Measurements from ENCODE around the gene DNAJC13.

Gene DNAJC13

DNA sequence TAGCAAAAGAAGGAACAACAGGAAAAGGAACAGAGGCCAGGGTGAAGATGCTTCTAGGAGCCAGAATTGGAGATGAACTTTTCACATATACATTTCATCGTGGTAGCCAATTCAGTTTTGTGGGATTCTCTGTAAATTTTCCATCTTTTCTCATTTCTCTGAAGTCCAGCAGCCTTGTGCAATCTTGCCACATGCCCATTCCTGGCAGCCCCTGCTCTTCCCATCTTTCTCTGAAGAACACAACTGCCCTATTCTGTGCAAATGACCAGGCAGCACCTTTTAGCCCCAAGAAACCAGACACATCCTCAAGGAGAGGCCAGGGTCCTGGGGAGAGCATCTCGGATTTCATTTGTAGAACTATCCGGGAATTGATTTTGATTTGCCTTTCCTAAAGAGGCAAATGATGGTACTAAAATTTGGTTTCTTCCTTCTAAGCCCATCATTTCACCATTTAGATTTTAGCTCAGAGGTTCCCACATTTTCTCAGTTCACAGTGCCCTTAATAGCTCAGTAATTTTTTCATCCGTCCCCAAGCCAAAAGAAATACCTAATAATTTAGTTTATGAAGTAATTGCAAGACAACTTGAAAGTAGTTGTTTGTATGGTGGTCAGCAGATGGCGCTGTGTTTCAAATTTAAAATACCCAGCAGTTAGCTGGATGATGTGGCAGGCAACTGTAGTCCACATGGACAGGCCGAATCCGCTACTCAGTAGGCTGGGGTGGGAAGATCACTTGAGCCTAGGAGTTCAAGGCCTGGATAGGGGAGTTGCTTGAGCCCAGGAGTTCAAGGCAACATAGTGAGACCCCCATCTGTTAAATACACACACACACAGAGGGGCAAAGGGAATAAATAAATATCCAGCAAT is 118.5 kb downstream of the DNAJC13 start:
- no peaks in the 10 kb centered on the region for H3K27me3 Mint-ChIP-seq (ENCODE audit: low read depth)

DNA sequence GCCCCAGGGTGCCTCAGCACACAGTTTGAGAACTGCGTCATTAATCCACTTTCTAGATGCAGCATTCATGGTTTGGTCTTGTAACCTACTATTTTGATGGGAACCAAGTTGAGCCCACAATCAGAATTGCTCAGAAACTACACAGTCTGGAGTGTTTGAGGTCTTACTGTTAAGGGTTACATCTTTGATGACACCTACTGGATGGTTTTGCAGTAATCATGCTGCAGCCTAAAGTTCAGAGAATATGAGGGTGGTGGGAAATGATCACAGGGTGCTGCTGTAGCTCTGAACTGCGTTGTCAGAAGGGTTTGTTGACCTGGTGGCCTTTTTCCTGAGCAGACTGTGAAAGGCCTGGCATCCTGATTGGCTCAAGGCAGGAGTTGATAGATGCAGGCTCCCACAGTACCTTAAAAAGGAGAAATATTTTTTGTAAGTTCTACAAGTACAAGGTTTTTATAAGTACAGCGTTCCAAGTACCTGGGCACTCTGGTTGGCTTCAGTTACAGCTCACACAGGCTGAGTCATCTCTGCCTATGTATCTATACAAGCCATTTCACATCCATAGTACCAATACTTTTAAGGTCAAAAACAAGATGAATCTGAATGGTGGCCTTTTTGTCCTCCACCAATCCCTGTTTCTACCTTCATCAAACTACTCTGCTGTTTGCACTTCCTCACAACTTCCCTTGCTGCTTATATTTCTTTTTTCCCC is 119.3 kb downstream of the DNAJC13 start:
- peaks cover 2% of the 10 kb centered on the region for H3K4me1 Mint-ChIP-seq (ENCODE audit: low read depth)
- no peak overlapping the region for H3K27ac Mint-ChIP-seq
- no peak overlapping the region for H3K4me3 Mint-ChIP-seq
- peaks cover 19% of the 10 kb centered on the region for H3K36me3 Mint-ChIP-seq (ENCODE audit: low read depth)
- H3K9me3 Mint-ChIP-seq = no peaks in the 10 kb centered on the region
- H3K27me3 Mint-ChIP-seq (ENCODE audit: low read depth) = no peaks in the 10 kb centered on the region

More for the DNA sequence above, 118.5 kb downstream of the DNAJC13 start:
- H3K4me1 Mint-ChIP-seq (ENCODE audit: low read depth) = peaks cover 2% of the 10 kb centered on the region
- H3K4me3 Mint-ChIP-seq = no peak overlapping the region
- peaks cover 18% of the 10 kb centered on the region for H3K36me3 Mint-ChIP-seq (ENCODE audit: low read depth)
- no peaks in the 10 kb centered on the region for H3K9me3 Mint-ChIP-seq
- no peak overlapping the region for H3K27ac Mint-ChIP-seq

DNA sequence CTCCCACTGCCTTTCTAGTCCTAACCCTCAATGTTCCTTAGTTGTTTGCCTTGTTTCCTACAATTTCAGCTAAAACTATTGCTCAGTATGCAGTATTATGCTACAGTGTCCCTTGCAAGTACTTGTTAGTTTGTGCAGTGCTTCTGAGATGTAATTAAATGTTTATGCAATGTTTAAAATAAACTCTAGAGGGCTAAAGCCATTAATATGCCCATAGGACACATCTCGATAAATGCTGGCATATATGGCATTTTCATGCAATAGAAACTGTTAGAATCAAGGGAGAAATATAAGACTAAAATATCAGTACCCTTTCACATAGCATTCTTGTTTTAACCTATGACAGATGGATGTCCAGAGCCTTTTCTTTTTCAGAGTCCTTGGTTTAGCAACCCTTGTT is 120.0 kb downstream of the DNAJC13 start:
- H3K9me3 Mint-ChIP-seq = no peaks in the 10 kb centered on the region
- H3K4me3 Mint-ChIP-seq = no peak overlapping the region
- H3K36me3 Mint-ChIP-seq (ENCODE audit: low read depth) = peaks cover 21% of the 10 kb centered on the region
- H3K27ac Mint-ChIP-seq = no peak overlapping the region
- H3K27me3 Mint-ChIP-seq (ENCODE audit: low read depth) = no peaks in the 10 kb centered on the region
- H3K4me1 Mint-ChIP-seq (ENCODE audit: low read depth) = peaks cover 7% of the 10 kb centered on the region

DNA sequence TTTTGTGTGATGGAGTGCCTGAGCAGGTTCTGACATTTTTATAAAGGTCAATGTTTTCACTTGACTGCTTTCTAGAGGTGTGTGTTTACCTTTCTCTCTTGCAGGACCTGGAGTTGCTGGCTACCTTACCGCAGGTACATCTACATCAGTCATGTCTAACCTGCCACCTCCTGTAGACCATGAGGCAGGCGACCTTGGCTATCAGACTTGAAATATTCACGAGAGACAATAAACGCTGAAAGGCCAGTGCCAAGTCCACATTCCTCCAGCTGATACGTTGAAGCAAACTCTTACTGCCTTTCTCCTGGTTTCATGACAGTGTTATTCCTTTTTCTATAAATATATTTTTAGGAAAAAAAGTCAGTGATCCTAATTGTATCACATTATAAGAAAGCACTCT is 120.8 kb downstream of the DNAJC13 start:
- Mint-ChIP-seq H3K9me3 (no peaks in the 10 kb centered on the region), H3K36me3 (ENCODE audit: low read depth) (peaks cover 25% of the 10 kb centered on the region), H3K4me3 (no peak overlapping the region), H3K27me3 (ENCODE audit: low read depth) (no peaks in the 10 kb centered on the region), H3K27ac (no peak overlapping the region), H3K4me1 (ENCODE audit: low read depth) (peaks cover 15% of the 10 kb centered on the region)

DNA sequence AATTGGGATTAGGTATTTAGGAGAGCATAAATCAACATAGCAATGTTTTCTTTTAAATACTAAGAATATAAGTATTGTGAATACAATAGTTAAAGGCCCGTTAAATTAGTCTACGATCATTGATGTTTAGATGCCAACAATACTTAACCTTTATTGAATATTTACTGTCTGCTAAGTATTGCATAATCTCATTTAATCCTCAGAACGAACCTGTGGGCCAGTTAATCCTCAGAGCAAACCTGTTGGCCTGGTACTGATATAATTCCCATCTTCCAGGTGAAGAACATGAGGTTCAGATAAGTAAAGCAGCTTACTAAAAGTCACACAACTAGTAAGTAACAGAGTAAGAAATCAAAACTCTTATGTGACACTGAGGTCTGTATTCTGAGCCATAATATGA is 122.4 kb downstream of the DNAJC13 start:
- no peaks in the 10 kb centered on the region for H3K9me3 Mint-ChIP-seq
- peaks cover 24% of the 10 kb centered on the region for H3K4me1 Mint-ChIP-seq (ENCODE audit: low read depth)
- H3K36me3 Mint-ChIP-seq (ENCODE audit: low read depth) = peaks cover 23% of the 10 kb centered on the region
- H3K27me3 Mint-ChIP-seq (ENCODE audit: low read depth) = no peaks in the 10 kb centered on the region
- H3K27ac Mint-ChIP-seq = no peak overlapping the region
- no peak overlapping the region for H3K4me3 Mint-ChIP-seq

DNA sequence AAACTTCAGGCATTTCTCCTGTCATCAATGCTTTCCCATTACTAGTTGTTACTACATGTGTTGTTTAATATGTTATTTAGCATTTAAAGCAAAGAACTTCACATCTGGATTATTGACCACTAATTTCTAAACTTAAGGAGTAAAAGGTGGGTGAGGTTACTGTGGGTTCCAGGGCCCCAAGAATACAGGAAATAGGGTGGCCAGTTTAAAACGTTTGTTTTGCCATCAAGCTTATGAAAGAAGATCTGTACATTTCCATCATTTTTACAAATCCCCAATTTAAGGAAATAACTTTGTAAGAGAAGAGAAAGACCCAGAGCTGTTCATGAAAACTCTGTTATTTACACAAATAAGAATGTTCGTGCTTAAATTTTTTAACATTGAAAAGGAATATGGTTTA is 125.3 kb downstream of the DNAJC13 start:
- Mint-ChIP-seq H3K27ac (no peak overlapping the region), H3K4me1 (ENCODE audit: low read depth) (peaks cover 26% of the 10 kb centered on the region), H3K27me3 (ENCODE audit: low read depth) (no peaks in the 10 kb centered on the region), H3K4me3 (no peak overlapping the region), H3K9me3 (no peaks in the 10 kb centered on the region), H3K36me3 (ENCODE audit: low read depth) (peaks cover 25% of the 10 kb centered on the region)

DNA sequence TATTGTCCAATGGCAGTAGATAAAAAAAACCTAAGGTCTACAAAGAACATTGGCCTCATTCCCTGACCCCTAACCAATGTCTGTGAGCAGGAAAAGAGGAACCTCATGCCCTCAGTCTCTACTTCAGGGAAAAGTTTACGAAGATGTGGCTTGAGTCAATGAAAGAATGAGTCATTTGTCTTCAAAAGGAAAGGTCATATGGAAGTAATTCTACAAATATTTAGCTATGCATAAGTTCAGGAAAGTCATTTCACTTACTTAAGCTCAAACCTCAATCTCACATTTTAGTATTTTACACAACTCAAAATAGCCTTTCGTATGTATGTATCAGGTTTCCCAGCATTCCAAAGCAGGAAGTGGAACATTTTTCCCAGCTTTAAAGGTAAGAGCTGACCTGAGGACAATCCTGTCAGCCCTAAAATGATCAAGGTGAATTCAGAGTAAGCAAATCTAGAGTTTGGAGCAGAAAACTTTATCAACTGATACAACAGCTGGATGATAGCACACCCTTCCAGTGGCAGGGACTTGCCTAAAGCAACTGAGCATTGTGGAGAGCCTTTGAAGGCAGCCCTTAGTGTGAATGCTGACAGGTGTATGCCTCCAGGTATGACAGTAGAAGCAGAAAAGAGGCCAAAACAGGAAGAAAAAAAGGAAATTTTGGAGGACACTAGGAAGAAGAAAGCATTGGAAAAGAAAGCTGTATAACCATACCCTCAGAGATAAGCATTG is 125.9 kb downstream of the DNAJC13 start:
- Mint-ChIP-seq H3K27me3 (ENCODE audit: low read depth) (no peaks in the 10 kb centered on the region), H3K27ac (no peak overlapping the region), H3K9me3 (no peaks in the 10 kb centered on the region), H3K36me3 (ENCODE audit: low read depth) (peaks cover 25% of the 10 kb centered on the region), H3K4me1 (ENCODE audit: low read depth) (peaks cover 28% of the 10 kb centered on the region), H3K4me3 (no peak overlapping the region)

DNA sequence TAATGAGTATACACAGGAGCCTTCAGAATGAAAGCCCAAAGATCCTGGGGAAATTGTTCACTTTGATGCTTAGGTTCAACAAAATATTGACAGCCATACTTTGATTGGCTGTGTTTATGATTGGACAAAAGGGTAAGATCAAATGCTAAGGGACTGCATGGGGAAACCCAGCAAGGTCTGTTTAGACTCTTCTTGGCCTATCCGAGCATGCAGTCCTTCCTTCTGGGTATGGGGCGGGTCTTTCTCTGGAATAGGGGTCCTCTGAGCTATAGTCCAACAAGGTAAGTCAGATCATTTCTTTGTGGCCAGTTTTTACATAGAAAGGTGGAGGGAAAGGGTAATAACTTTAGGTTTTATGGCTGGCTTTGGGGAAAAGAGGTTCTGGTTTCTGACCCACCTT is 126.8 kb downstream of the DNAJC13 start:
- H3K4me3 Mint-ChIP-seq = no peak overlapping the region
- H3K27ac Mint-ChIP-seq = no peak overlapping the region
- no peaks in the 10 kb centered on the region for H3K9me3 Mint-ChIP-seq
- no peaks in the 10 kb centered on the region for H3K27me3 Mint-ChIP-seq (ENCODE audit: low read depth)
- H3K4me1 Mint-ChIP-seq (ENCODE audit: low read depth) = peaks cover 29% of the 10 kb centered on the region
- H3K36me3 Mint-ChIP-seq (ENCODE audit: low read depth) = peaks cover 22% of the 10 kb centered on the region

DNA sequence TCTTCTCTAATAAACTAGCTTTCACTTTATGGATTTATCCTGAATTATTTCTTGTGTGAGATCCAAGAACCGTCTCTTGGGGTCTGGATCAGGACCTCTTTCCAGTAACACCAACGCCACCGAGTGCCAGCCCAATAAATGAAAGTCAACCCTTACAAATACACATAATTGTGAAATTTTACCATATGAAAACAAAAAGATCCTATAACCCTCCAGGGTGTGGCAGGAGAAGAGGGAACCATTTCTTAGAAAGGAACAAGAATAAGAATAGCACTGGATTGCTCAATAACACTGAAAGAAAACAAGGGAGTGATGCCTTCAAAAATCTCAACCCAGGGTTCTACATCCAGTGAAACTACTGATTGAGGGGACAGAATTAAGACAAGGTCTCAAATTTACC is 128.2 kb downstream of the DNAJC13 start:
- peaks cover 37% of the 10 kb centered on the region for H3K4me1 Mint-ChIP-seq (ENCODE audit: low read depth)
- H3K4me3 Mint-ChIP-seq = no peak overlapping the region
- H3K27ac Mint-ChIP-seq = no peak overlapping the region
- peaks cover 18% of the 10 kb centered on the region for H3K36me3 Mint-ChIP-seq (ENCODE audit: low read depth)
- H3K9me3 Mint-ChIP-seq = no peaks in the 10 kb centered on the region
- H3K27me3 Mint-ChIP-seq (ENCODE audit: low read depth) = no peaks in the 10 kb centered on the region

DNA sequence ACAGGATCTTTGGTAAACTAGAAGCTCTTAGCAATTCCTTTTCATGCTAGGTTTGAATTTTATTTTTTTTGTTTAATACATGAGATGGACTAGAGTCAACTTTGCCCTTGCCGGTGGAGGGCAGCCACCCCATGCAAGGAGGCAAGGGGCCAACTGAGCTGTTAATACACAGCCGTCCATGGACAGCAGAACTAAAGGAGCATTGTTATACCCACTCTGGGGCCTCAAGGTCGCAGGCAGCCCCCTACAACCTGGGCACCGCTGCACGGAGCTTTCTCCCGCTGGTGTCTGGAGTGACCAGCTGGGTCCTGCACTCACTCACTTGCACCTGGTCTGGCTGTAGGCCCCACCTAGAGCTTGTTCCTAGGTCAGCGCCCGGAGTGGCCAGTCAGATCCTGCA is 131.9 kb downstream of the DNAJC13 start:
- Mint-ChIP-seq H3K4me3 (no peak overlapping the region), H3K4me1 (ENCODE audit: low read depth) (peaks cover 25% of the 10 kb centered on the region), H3K27me3 (ENCODE audit: low read depth) (no peaks in the 10 kb centered on the region), H3K27ac (no peak overlapping the region), H3K9me3 (no peaks in the 10 kb centered on the region), H3K36me3 (ENCODE audit: low read depth) (peaks cover 2% of the 10 kb centered on the region)

DNA sequence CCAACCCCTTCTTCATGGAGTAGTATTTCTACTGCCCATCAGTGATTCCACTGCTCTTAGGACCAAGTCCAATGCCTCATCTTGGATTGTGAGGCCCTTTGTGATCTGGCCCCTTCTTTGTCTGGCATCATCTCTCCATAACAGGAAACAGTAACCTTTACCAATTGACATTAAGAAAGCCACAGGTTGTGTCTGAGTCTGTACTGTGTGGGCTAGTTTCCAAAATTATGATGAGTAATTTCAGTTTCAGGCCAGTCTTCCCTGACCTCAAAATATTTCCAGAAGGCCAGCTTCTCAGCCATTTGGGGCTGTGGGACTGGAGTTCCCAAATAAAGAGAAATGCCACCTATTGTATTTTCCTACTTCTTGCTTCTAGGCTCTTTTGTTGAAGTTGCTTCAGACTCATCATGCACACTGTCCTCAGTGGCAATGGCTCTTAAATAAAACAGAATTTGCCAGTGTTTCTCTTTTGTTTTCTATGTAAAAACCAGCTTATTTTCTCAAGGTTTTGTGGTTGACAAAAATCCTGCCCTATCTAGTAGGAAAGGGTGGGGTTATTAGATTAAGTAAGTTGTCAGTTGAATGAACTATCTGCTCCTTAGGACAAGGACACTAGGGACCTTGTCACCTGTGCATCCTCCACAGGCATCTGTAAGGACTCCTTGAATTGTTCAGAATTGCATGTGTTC is 132.7 kb downstream of the DNAJC13 start:
- no peaks in the 10 kb centered on the region for H3K27me3 Mint-ChIP-seq (ENCODE audit: low read depth)
- no peaks in the 10 kb centered on the region for H3K9me3 Mint-ChIP-seq
- peaks cover 23% of the 10 kb centered on the region for H3K4me1 Mint-ChIP-seq (ENCODE audit: low read depth)
- peak overlapping the region; percentile 50 for H3K27ac Mint-ChIP-seq
- peaks cover 2% of the 10 kb centered on the region for H3K36me3 Mint-ChIP-seq (ENCODE audit: low read depth)
- no peak overlapping the region for H3K4me3 Mint-ChIP-seq

DNA sequence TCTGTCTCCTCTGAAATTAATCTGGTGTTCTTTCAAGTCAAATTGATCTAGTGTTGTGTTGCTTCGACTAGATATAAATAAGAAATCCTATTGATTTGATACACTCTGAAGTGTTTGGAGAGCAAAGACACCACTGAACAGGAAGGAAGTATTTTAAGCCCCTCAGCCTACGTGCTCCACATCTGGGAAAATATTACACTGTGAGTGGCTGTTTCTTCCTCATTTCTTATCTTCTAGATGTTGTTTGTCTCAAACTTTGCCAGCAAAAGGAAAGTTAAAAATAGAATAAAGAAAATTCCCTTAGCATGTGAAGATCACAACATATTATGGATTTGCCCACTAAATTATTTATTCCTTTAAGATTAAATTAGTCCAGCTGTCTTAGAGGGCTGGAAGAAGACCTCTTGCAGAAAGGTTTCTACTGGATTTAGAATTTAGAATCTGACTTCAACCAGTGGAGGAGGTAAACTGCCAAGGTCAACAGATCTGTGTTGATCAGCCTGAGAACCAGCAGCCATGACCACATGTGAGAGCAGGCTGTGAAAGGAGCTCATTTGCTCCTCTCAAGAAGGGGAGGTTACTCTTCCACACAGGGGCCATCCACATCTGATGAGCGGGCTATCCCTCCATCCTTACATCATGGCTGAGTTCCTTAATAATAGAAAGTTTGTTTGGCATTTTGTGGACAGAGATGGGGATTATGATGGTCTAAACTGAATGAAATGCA is 133.4 kb downstream of the DNAJC13 start:
- Mint-ChIP-seq H3K27me3 (ENCODE audit: low read depth) (no peaks in the 10 kb centered on the region), H3K4me1 (ENCODE audit: low read depth) (peaks cover 21% of the 10 kb centered on the region), H3K4me3 (no peak overlapping the region), H3K9me3 (no peaks in the 10 kb centered on the region), H3K36me3 (ENCODE audit: low read depth) (peaks cover 2% of the 10 kb centered on the region), H3K27ac (peak overlapping the region; percentile 19)

DNA sequence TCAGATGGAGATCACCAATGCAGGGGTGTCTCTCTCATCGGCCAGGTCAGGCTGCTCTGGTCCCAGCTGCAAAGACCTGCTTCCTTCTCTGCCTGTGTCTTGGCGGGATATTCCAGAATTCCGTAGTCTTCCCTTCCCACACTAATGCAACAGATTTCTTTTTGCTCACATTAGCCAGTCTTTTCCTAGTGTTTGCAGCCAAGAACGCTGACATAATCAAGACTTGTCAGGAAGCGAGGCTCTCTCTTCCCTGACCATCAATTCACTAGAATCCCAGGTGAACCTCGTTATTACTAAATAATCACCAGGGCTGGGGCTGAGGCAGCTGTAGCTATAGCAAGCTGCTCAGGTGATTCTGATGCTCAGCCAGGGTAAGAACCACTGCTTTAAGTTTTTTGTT is 136.5 kb downstream of the DNAJC13 start:
- Mint-ChIP-seq H3K9me3 (no peaks in the 10 kb centered on the region), H3K27ac (no peak overlapping the region), H3K4me1 (ENCODE audit: low read depth) (peaks cover 15% of the 10 kb centered on the region), H3K4me3 (no peak overlapping the region), H3K36me3 (ENCODE audit: low read depth) (peaks cover 2% of the 10 kb centered on the region), H3K27me3 (ENCODE audit: low read depth) (no peaks in the 10 kb centered on the region)

DNA sequence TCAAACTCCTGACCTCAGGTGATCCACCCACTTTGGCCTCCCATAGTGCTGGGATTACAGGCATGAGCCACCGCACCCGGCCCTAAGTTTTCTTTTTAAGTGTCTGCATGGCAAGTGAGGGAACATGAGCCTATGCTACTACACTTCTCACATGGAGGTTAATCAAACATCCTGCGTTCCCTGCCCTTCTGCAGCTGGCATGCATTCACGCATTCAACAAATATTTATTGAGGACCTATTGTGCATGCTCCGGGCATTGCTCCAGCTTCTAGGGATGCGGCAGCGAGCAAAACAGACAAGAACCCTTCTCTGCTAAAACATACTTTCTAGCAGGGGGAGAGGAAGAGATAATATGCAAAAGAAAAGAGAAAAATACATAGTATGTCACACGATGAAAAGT is 137.1 kb downstream of the DNAJC13 start:
- no peak overlapping the region for H3K4me3 Mint-ChIP-seq
- no peaks in the 10 kb centered on the region for H3K27me3 Mint-ChIP-seq (ENCODE audit: low read depth)
- no peak overlapping the region for H3K27ac Mint-ChIP-seq
- H3K4me1 Mint-ChIP-seq (ENCODE audit: low read depth) = peaks cover 15% of the 10 kb centered on the region
- peaks cover 3% of the 10 kb centered on the region for H3K36me3 Mint-ChIP-seq (ENCODE audit: low read depth)
- H3K9me3 Mint-ChIP-seq = no peaks in the 10 kb centered on the region
